OCI-LY7 (cell line): ENCODE results near the gene CSTPP1. TPM values are rescaled to one million over a fixed set of nuclear protein-coding genes. Genes with fewer than 3 reads are reported as not detected.

Experiments
- BruUV-seq: library from RNA; stranded (reverse); fragments of 400-500 nt; replicated peaks from 2 replicates; lab custom pipeline; 2021; lab: Mats Ljungman, UMichigan
- CTCF ChIA-PET: fragments of 300-600 bp; sonication (Branson Sonifier 250); formaldehyde crosslinking; loops from one replicate; lab custom pipeline; 2022; ENCODE audit warnings: antibody characterized with exemption; ENCODE audit not compliant: unreplicated experiment; lab: Charles Lee
- POLR2A ChIA-PET: fragments of 300-600 bp; sonication (Branson Sonifier 250); formaldehyde crosslinking; loops from one replicate; lab custom pipeline; 2022; ENCODE audit warnings: antibody characterized with exemption; lab: Charles Lee
- DNase-seq: peaks from one replicate; pipeline ENCODE4 v3.0.0-alpha.2; 2015; ENCODE audit warnings: low spot score
- H2AFZ ChIP-seq: fragments of 200-600 bp; sonication (generic), shearing (Covaris generic); 2 replicates; pipeline ENCODE4 v1.6.1; 2014; ENCODE audit warnings: mild to moderate bottlenecking, antibody characterized with exemption, low read length, moderate library complexity
- H3K27ac ChIP-seq: fragments of 200-600 bp; sonication (generic); 2 replicates; pipeline ENCODE4 v1.5.1; 2014; ENCODE audit warnings: mixed run types, low read depth, mild to moderate bottlenecking, moderate library complexity, low read length, inconsistent platforms; ENCODE audit not compliant: poor library complexity, severe bottlenecking
- H3K36me3 ChIP-seq: fragments of 200-600 bp; sonication (generic); 2 replicates; pipeline ENCODE4 v1.6.1; 2014; ENCODE audit warnings: mild to moderate bottlenecking, antibody characterized with exemption, low read length, moderate library complexity, mixed read lengths; ENCODE audit not compliant: insufficient read depth
- H3K4me1 ChIP-seq: fragments of 200-600 bp; sonication (generic); 2 replicates; pipeline ENCODE4 v1.5.1; 2014; ENCODE audit warnings: mild to moderate bottlenecking, low read length; ENCODE audit not compliant: insufficient read depth, poor library complexity, severe bottlenecking
- H3K4me2 ChIP-seq: fragments of 200-600 bp; sonication (generic); 2 replicates; pipeline ENCODE4 v1.6.1; 2014; ENCODE audit warnings: mild to moderate bottlenecking, low read length
- H3K4me3 ChIP-seq: fragments of 200-600 bp; sonication (generic); 2 replicates; pipeline ENCODE4 v1.5.1; 2014; ENCODE audit warnings: mild to moderate bottlenecking, low read depth, low read length; ENCODE audit not compliant: poor library complexity, severe bottlenecking
- H3K79me2 ChIP-seq: fragments of 200-600 bp; sonication (generic); 2 replicates; pipeline ENCODE4 v1.6.1; 2016; ENCODE audit warnings: low read depth, mild to moderate bottlenecking, low read length, moderate library complexity, mixed read lengths; ENCODE audit not compliant: insufficient read depth
- H3K9me2 ChIP-seq: fragments of 200-600 bp; sonication (generic); 2 replicates; pipeline ENCODE4 v1.6.1; 2016; ENCODE audit warnings: mild to moderate bottlenecking, low read length, mixed read lengths; ENCODE audit not compliant: insufficient read depth
- H3K9me3 ChIP-seq: fragments of 200-600 bp; sonication (generic); 2 replicates; pipeline ENCODE4 v1.6.1; 2014; ENCODE audit warnings: mild to moderate bottlenecking, mixed run types, low read length, mixed read lengths
- H4K20me1 ChIP-seq: fragments of 200-600 bp; sonication (generic); 2 replicates; pipeline ENCODE4 v1.6.1; 2014; ENCODE audit warnings: mild to moderate bottlenecking, antibody characterized with exemption, low read length, moderate library complexity, mixed read lengths; ENCODE audit not compliant: insufficient read depth
- CTCF ChIP-seq: fragments of 200-600 bp; sonication (generic); conservative IDR thresholded peaks from 2 replicates; pipeline ENCODE4 v1.5.1; 2014; ENCODE audit warnings: mild to moderate bottlenecking, antibody characterized with exemption, low read length, moderate library complexity, mixed read lengths
- EZH2phosphoT487 ChIP-seq: fragments of 200-600 bp; sonication (generic); IDR thresholded peaks from 2 replicates; pipeline ENCODE4 v1.6.1; 2018; ENCODE audit warnings: low read depth, borderline replicate concordance, mild to moderate bottlenecking, mixed run types, antibody characterized with exemption, low read length, moderate library complexity, mixed read lengths
- intact Hi-C: fragments of 100-400 bp; cut with micrococcal nuclease; formaldehyde crosslinking; loops from one replicate; pipeline ENCODE4 v1.10.0; 2022; ENCODE audit not compliant: unreplicated experiment
- total RNA-seq, 2 experiments: library from RNA; depleted of rRNA in 1 of 2; stranded (reverse); fragments of >200 nt in 1 of 2; shearing (Covaris generic) in 1 of 2; gene quantifications; 2 replicates each; pipeline ENCODE4 v1.2.3, GENCODE V29; 2014 to 2022

CSTPP1 gene
- total RNA-seq, 2 experiments from 2014 or later, result 39.6 to 43.1 TPM

- Histone ChIP-seq H3K9me2 (no peaks in the 10 kb centered on the region), H3K79me2 (no peaks in the 10 kb centered on the region), H3K27ac (no peak overlapping the region), H3K4me2 (no peak overlapping the region), H2AFZ (no peak overlapping the region), H3K36me3 (peaks cover 5% of the 10 kb centered on the region; the same call in 1 of the 2 replicates), H3K4me1 (peaks cover 58% of the 10 kb centered on the region), H3K4me3 (no peak overlapping the region), H3K9me3 (no peaks in the 10 kb centered on the region), H4K20me1 (no peaks in the 10 kb centered on the region)
- intact Hi-C loops, result no loop called here
- BruUV-seq, result no TSS peak
- no peak for DNase-seq
- TF ChIP-seq CTCF (no peak), EZH2phosphoT487 (no peak)
- CTCF ChIA-PET, result interaction anchor here (1.1 kb wide), 1 partner anchor 21 kb away, joined by 3 read pairs; no protein-coding TSS in a partner anchor
- POLR2A ChIA-PET, result interaction anchor here (0.9 to 2.4 kb wide), 4 partner anchors 10 to 133 kb away, joined by 3 to 10 read pairs (median 5); no protein-coding TSS in a partner anchor
These were observed 196.4 kb downstream of the CSTPP1 start for GRCh38 chr11:47132981-47133380.

GRCh38 chr11:47136327-47136726, 199.8 kb downstream of the CSTPP1 start:
- CTCF ChIA-PET, result no interaction called here
- H3K9me3 ChIP-seq, result no peaks in the 10 kb centered on the region
- no peak overlapping the region for H3K27ac ChIP-seq
- H3K4me2 ChIP-seq, result no peak overlapping the region
- no peaks in the 10 kb centered on the region for H3K79me2 ChIP-seq
- no TSS peak for BruUV-seq
- peaks cover 11% of the 10 kb centered on the region for H3K36me3 ChIP-seq
- no peaks in the 10 kb centered on the region for H4K20me1 ChIP-seq
- intact Hi-C loops, result no loop called here
- no peak for TF ChIP-seq EZH2phosphoT487
- no peak for TF ChIP-seq CTCF
- no peaks in the 10 kb centered on the region for H3K9me2 ChIP-seq
- H3K4me1 ChIP-seq, result peaks cover 37% of the 10 kb centered on the region
- no peak overlapping the region for H2AFZ ChIP-seq
- H3K4me3 ChIP-seq, result no peak overlapping the region
- no peak for DNase-seq
- POLR2A ChIA-PET, result no interaction called here

GRCh38 chr11:47136921-47137320, 200.4 kb downstream of the CSTPP1 start:
- Histone ChIP-seq H2AFZ (no peak overlapping the region), H4K20me1 (no peaks in the 10 kb centered on the region), H3K36me3 (peaks cover 11% of the 10 kb centered on the region), H3K4me1 (peaks cover 37% of the 10 kb centered on the region), H3K4me2 (no peak overlapping the region), H3K27ac (no peak overlapping the region), H3K9me2 (no peaks in the 10 kb centered on the region), H3K4me3 (no peak overlapping the region), H3K9me3 (no peaks in the 10 kb centered on the region), H3K79me2 (no peaks in the 10 kb centered on the region)
- ChIA-PET CTCF (no interaction called here), POLR2A (no interaction called here)
- TF ChIP-seq CTCF (no peak), EZH2phosphoT487 (no peak)
- no TSS peak for BruUV-seq
- intact Hi-C loops, result no loop called here
- DNase-seq, result no peak
